Measurements from ENCODE around the gene DNAJC1.
"Not testable (repeated sequence)": the region's sequence is repeated elsewhere in the genome, so short reads cannot be mapped to it uniquely, and the experiment has no call there.

Gene DNAJC1

DNA sequence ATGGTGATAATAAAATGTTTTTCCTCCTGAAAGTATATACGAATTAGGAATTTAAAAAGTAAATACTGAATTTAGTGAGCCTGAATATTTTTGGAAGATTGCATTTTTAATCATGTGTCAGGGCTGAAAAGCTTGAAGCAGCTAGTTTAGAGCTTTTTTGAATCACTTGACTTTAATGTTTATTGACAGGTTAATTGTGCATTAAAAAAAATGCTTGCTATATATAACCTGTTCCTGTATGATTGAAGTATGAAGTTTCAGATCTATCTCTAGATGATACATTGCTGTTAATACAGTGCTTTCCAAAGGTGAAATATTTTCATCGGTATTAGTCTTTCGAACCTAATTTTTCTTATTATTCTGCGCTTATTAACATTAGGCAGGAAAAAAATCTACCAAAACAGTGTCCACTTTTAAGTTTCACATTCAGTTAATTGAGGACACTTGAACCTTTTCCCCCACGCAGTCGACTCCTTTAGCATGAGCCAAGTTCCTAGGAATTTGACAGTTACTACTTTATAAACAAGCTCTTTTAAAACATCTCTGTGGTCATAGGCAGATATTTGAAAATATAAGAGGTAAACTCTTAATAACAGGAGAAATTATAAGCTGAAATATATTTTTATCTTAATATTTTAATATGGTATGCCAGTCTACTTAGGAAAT is 282.4 kb downstream of the DNAJC1 start:
- no peak for DNase-seq

DNA sequence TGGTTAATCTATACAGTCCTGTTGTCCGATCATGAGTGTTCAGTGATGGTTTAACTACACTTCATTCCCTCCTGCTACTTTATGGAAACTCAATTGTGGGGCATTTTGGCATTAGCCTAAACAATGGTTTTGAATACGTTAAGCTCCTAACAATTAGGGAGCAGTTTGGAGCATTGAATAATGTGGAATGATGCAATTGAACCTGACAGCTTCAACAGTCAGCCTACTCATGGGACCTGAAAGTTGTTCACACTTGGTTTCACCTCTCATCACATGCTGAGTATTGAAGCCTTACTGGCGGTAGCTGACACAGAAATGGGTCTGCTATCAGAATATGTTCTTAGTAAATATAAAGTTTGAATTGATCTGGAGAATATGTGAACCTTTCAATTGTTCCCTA is 283.4 kb downstream of the DNAJC1 start:
- DNase-seq, result no peak

DNA sequence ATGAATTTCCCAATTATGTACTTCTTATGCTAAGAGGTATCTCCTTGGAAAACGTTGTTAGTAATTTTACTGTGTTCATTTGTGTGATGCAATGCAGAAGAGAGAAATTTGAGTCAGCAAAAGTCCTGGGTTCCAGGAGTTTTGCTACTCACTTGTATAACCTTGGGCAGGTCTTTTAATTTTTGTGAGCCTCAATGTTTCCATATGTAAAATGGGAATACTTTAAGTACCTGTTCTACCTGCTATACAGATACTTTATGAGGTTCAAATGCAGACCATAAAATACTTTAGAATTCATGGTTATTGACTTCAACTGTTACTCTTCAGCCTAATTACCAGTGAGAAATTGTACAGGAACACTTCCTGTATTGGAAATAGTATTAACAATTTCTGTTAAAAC is 284.0 kb downstream of the DNAJC1 start:
- DNase-seq, result no peak

DNA sequence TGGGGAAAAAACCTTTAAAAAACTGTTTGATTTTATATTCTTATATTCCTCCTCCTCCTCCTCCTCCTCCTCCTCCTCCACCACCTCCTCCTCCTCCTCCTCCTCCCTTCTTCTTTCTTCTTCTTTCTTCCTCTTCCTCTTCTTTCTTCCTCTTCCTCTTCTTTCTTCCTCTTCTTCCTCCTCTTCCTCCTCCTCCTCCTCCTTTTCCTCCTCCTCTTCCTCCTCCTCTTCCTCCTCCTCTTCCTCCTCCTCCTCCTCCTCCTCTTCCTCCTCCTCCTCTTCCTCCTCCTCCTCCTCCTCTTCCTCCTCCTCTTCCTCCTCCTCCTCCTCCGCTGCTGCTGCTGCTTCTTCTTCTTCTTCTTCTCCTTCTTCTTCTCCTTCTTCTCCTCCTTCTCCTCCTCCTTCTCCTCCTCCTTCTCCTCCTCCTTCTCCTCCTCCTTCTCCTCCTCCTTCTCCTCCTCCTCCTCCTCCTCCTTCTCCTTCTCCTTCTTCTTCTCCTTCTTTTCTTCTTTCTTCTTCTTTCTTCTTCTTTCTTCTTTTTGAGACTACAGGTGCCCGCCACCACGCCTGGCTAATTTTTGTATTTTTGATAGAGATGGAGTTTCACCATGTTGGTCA is 286.0 kb downstream of the DNAJC1 start:
- not testable (repeated sequence) for DNase-seq

DNA sequence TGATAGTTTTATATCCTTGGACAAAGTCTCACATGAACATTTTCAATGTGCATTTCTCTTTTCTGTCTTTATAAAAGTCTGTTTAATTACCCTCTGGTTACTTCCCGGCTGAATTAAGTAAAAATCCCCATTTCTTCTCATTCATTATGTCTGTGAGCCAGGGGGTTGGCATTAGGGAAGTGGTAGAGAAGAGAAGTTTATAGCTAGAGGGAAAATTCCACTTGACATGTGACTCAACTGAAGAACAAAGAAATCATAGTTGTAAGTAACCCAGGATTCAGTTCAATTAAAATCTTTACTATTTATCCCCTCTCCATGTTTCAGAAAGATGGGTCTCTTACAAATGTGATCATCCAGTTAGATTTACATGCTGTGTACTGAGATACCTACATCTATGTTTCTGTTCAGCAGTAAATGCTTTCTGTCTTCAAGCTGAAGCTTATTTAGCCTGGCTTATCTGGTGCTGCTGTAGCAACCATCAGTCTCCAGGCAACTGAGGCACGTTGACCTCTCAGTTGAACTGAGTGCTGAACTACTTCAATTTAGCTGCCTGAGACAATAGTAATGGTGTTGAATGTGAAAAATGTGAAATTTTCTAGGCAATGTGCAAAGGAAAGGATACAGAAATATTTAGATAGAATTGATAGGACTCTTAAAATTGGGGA is 287.9 kb downstream of the DNAJC1 start:
- no peak for DNase-seq

DNA sequence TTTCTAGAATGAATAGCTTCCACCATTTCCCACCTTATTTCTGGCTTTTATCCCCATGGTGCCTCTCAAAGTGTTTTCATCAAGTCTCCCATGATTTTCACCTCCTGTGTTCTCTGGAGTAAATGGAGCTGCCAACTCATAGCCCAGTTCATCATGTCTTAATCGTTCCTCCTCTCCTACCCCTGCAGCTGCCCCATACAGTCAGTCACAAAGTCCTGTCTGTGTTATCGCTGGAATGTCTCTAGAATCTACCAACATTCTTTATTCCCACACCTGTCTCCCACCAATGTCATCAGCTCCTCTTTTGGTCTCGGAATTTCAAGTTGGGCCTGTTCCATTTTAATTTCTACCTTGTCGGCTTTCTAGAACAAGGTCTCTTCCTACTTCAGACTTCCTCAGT is 290.6 kb downstream of the DNAJC1 start:
- DNase-seq, result no peak

DNA sequence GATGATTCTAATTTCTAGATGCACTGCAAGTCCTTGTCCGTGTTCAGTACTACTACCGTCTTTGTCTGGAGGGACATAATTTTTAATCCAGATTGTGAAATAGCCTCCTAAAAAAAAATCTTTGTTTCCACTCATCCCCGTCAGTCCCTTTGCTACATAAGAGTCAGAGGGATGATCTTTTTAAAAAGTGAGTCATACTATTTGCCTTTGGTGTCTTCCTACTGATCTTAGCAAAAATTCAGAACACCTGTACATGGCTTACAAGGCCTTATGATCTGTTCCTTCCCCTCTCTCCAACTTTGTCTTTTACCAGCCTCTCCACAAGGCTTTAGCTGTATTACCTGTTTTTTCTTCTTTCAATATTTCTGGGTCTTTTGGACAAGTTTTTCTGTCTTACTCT is 296.0 kb downstream of the DNAJC1 start:
- DNase-seq, result no peak

Measured in activated T-cell treated with anti-CD3 and anti-CD28 coated beads, Interleukin-2, amount 50 U/mL, for 48 hours (primary cell).